ENCODE measurements around the gene RHBDF1.

The RHBDF1 gene

GRCh38 chr16:74747-75334 is 2.4 kb upstream of the RHBDF1 start:
- DNase-seq (ENCODE audit: low read depth): no peak

GRCh38 chr16:74051-74746 is 1.8 kb upstream of the RHBDF1 start:
- DNase-seq (ENCODE audit: low read depth): no peak

DNA sequence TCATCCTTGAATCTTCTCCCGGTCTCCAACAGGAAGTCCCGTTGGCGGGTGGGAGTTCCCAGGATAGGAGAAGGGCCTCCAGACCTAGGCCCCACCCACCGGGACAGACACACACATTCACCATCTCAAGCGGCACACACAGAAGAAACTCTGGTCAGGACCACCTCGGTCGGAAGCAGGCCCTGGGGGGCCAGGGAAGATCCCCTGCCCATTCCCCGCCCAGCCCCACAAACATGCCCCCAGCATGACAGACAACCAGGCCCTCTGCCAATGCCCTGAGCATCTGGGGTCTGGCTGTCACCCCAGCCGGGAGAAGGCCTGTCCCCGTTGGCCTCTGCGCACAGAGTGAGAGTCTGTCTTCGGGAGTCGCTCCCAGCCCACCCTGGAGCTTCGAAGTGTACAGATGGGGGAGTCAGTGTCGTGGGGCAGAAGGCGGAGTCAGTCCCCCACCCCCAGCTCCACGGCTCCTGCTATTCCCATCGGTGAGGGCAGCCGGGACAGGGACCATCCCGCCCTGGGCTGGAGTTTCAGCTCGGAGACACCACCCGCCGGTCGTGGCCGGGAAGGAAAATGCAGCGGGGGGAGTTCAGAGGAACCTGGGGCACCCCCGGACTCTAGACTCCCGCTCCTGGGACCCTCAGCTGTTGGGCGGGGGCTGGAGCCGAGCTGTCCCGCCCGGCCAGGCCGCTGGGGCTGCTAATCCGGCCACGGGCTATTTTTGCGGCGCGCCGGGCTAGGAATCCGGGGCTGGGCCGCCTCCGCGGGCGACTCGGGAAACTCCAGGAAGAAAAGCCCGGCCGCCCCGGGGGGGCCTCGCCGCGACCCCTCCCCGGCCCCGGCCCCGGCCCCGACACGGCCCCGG is 660 bp downstream of the RHBDF1 start:
- no peak for DNase-seq (ENCODE audit: low read depth)

DNA sequence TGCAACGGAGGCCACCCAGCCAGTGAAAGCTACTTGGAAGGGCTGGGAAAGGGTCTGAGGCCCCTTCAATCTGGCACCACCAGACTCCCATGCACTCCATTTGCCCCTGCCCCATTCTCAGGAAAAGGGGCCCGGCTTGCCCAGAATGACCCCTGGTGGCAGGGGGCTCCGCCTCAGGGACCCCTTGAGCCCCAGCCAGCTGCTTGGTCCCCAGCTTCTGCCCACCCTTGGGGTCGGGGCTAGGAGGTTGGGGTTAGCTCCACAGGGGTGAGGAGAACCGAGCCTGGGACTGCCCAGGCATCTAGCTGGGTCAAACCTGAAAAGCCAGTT is 1.3 kb downstream of the RHBDF1 start:
- DNase-seq (ENCODE audit: low read depth): no peak

DNA sequence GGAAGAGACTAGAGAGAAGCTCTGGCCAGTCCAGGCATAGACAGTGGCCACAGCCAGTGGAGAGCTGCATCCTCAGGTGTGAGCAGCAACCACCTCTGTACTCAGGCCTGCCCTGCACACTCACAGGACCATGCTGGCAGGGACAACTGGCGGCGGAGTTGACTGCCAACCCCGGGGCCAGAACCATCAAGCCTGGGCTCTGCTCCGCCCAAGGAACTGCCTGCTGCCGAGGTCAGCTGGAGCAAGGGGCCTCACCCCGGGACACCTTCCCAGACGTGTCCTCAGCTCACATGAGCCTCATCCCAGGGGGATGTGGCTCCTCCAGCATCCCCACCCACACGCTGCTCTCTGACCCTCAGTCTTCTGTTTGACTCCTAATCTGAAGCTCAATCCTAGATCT is 3.2 kb downstream of the RHBDF1 start:
- no peak for DNase-seq (ENCODE audit: low read depth)

DNA sequence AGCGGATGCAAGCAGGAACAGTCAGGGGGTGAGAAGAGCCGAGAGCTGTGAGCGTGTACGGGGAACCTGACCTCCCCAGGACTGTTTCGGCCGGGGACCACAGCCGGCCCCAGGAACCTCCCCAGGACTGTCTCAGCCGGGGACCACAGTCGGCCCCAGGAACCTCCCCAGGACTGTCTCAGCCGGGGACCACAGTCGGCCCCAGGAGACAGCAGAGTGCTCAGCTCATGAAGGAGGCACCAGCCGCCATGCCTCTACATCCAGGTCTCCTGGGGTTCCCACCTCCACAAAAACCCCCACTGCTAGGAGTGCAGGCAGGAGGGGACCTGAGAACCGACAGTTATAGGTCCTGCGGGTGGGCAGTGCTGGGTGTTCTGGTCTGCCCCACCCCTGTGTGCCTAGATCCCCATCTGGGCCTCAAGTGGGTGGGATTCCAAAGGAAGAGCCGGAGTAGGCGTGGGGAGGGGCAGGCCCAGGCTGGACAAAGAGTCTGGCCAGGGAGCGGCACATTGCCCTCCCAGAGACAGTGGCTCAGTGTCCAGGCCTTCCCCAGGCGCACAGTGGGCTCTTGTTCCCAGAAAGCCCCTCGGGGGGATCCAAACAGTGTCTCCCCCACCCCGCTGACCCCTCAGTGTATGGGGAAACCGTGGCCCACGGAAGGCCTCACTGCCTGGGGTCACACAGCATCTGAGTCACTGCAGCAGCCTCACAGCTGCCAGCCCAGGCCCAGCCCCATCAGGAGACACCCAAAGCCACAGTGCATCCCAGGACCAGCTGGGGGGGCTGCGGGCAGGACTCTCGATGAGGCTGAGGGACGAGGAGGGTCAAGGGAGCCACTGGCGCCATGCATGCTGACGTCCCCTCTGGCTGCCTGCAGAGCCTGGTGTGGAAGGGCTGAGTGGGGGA is 4.3 kb downstream of the RHBDF1 start:
- no peak for DNase-seq (ENCODE audit: low read depth)

DNA sequence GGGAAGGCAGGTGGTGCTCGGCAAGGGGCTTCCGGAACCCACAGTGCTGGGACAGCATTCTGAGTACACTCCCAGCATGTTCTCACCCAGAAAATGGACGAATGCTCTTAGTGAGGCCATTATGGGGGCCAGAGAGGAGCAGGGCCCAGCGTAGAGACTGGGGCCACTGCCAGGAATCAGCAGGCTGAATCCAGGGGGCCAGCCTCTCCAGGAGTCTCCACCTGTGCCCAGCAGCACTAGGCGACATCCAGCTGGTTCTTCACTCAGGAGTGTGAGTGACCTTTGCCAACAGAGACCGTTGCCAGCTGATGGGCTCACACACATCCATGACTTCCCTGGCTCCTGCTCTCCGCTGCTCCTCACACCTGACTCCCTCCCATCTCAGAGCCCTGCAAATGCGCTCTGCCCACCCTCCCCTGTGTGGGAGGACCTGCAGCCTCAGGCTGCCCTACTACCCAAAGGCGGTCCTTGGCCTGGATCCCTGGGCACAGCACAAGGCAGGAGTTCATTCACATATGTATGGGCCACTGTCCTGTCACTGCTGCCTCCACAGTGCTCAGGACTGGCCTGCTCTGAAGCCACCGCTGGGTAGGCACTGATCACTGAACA is 5.1 kb downstream of the RHBDF1 start:
- no peak for DNase-seq (ENCODE audit: low read depth)

DNA sequence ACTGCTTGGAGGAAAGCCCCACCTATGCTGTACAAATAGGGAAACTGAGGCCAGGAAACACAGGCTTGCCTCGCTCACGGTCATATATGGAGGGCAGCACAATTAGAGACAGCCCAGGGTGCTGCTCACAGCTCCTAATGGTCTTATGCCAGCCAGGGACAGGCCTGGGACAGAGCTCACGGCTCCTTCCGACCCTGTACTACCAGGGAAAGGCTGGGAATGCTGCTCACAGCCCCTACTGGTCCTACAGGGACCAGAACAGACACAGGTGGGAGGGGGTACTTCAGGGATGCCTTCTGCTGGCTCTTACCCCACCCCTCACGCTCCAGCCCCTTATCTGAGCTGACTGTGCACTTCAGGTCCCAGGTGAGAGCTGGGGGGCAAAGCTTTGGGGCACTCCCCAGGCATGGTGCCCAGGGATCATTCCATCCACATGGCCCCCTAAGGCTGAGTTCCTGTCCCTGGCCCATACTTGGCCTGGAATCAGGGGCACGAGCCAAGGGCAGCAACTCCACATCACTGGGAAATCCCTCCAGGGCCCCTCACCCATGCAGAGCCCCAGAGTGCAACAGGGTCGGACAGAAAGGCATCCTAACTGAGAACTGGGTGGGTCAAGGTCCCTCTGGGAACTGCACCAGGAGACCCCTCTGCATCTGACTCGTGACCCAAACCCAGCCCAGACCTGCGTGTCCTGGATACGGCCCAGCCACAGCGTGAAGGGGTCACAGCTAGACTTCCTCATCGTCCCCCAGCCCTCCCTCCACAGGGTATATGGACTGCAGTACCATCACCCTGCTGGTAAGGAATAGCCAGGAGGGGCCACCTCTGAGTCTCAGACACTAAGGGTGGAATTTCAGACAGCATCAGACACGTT is 5.9 kb downstream of the RHBDF1 start:
- no peak for DNase-seq (ENCODE audit: low read depth)

GRCh38 chr16:65745-66144 is 6.7 kb downstream of the RHBDF1 start:
- DNase-seq (ENCODE audit: low read depth): no peak

- DNase-seq (ENCODE audit: low read depth): no peak
These were observed 7.5 kb downstream of the RHBDF1 start for GRCh38 chr16:64914-65255.

DNA sequence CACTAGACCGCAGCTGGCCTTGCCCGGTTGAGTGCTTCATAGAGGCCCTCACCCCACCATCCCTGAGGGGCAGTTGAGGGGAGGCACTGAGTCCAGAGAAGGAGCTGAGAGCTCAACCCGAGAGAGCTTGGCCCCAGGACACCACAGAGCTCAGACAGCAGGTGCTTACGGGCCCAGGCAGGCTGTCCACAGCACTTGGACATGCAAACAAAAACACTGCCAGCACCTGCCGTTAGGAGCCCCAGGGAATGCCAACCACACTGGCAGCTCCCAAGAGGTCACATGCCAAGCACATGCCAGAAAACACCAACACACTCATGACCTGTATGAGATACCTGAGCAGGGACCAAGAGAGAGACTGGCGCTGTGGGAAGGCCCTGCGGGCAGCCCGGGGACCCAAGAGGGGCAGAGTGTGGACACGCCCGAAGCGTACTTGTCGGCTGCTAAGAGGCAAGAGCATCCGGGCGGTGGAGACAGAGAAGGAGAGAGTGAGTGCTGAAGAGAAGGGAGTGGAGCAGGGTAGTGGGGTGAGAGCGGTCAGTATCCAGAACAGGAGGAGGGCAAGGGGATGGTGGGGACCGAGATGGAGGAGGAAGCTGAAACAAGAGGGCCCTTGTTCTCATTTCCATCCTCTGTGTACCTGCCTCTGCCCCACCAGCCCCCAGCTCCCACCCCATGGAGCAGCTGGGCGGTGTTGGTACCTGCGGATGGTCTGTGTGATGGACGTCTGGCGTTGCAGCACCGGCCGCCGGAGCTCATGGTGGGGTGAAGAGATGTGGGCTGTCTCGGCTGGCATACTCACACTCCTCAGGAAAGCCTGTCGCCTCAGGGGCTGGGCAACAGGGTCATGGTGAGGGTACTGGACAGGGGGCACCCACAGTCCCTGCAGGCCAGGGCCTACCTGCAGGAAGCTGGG is 8.2 kb downstream of the RHBDF1 start:
- DNase-seq (ENCODE audit: low read depth): no peak

GRCh38 chr16:63466-63865 is 9.0 kb downstream of the RHBDF1 start:
- no peak for DNase-seq (ENCODE audit: low read depth)

DNA sequence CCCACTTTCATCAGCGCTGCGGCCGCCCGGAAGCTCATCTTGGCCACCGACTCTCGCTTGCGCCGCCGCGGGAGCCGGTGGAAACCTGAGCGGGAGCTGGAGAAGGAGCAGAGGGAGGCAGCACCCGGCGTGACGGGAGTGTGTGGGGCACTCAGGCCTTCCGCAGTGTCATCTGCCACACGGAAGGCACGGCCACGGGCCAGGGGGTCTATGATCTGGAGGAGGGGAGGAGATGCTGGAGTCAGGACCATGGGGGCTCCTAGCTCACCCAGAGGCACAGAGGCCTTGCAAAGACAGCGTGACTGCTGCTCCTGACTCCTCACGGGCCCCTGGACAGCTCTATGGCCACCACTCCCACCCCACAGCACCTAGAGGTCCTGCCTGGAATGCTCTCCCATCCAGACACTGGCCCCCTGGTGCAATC is 9.5 kb downstream of the RHBDF1 start:
- DNase-seq (ENCODE audit: low read depth): no peak

- no peak for DNase-seq (ENCODE audit: low read depth)
These were observed 10.0 kb downstream of the RHBDF1 start for GRCh38 chr16:62283-62967.

DNA sequence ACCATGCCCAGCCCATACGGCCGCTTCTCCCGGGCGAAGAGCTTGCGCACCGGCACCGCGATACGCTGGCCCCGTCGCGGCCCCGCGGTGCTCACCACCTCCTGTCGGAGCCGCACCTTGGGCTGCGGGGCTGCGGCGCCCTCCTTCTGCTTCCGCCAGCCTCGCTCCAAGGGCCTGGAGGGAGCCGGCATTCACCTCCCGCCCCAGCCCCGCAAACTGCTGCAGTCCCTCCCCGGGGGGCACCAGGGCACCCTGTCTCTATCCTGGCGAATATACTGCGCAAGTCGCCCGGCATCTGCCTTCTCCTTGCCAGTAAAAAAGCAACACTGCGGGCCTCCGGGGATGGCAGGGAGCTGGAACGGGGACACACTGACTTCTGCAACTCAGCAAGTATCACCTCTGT is 10.6 kb downstream of the RHBDF1 start:
- DNase-seq (ENCODE audit: low read depth): no peak

- DNase-seq (ENCODE audit: low read depth): no peak
These were observed 11.2 kb downstream of the RHBDF1 start for GRCh38 chr16:60929-61878.

DNA sequence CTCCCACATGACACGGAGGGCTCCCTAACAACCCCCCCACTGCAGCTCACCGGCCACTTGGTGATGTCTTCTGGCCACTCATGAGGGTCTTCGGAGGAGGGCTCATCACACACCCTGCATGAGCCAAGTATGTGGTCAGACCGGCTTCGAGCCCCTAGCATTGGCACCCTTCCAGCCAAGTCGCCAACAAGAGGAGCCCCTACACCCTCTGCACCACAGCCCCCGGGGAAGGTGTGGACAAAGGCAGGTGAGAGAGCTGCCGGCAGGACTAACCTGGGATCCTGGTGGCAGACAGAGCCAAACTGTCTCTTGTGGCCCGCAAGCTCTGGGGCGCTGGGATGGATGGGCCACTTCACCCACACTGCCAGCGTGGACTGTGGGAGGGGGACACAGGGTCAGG is 12.3 kb downstream of the RHBDF1 start:
- DNase-seq (ENCODE audit: low read depth): no peak

DNA sequence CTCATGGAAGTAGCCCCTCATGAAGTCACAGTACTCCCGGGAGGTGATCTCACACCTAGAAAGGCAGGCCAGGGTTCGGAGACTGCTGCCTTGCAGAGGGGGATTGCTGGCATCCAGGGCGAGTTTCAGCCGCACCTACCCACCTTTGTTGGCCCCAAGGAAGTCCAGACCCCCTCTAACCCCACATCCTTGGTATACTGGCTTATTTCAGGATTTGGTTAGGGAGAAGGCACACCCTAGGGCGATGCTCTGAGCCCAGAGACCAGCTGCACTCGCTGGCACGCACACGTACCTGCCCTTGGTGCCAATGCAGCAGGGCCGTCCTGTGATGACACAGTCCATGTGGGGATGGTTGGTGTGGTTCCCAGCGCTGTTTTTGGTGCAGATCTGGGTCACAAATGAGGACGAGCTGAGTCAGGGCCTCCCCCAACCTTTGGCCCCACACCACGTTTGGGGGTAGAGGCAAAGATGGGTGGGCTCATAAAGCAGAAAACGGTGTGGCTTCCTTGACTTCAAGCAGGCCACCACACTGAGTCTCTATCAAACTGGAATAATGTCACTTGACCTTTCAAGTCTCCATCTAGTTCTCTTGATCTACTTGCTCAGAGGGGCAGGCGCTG is 12.9 kb downstream of the RHBDF1 start:
- DNase-seq (ENCODE audit: low read depth): no peak

Measured in GM04504 (cell line).